Activated CD4-positive, alpha-beta memory T cell treated with anti-CD3 and anti-CD28 coated beads for 36 hours (primary cell): ENCODE measurements around the gene CEP95. TPM values are rescaled to one million over a fixed set of nuclear protein-coding genes. Genes with fewer than 3 reads are reported as not detected.
A peak's percentile ranks its signal among the peaks of the same experiment; 100 is the strongest.

Source experiments
- CTCF ChIA-PET: fragments of 350-600 bp; sonication (Branson Sonifier 250); formaldehyde crosslinking; loops from one replicate; lab custom pipeline; 2021; ENCODE audit warnings: antibody characterized with exemption, inconsistent platforms; lab: Charles Lee
- POLR2A ChIA-PET: fragments of 350-600 bp; sonication (Branson Sonifier 250); formaldehyde crosslinking; loops from one replicate; lab custom pipeline; 2021; ENCODE audit warnings: antibody characterized with exemption; lab: Charles Lee
- DNase-seq: peaks from one replicate; pipeline ENCODE4 v3.0.0-alpha.2; 2020
- H3K27ac Mint-ChIP-seq: one replicate; pipeline ENCODE4 v1.8.0; 2021; ENCODE audit warnings: mixed read lengths
- H3K27me3 Mint-ChIP-seq: one replicate; pipeline ENCODE4 v1.8.0; 2021; ENCODE audit warnings: mixed read lengths
- H3K36me3 Mint-ChIP-seq: one replicate; pipeline ENCODE4 v1.8.0; 2021; ENCODE audit warnings: mixed read lengths
- H3K4me1 Mint-ChIP-seq: one replicate; pipeline ENCODE4 v1.8.0; 2021; ENCODE audit warnings: low read depth, mixed read lengths
- H3K4me3 Mint-ChIP-seq: one replicate; pipeline ENCODE4 v1.8.0; 2021; ENCODE audit warnings: mild to moderate bottlenecking, mixed read lengths
- H3K9me3 Mint-ChIP-seq: one replicate; pipeline ENCODE4 v1.8.0; 2021; ENCODE audit warnings: mixed read lengths
- intact Hi-C: fragments of 100-400 bp; cut with micrococcal nuclease; formaldehyde crosslinking; loops from one replicate; pipeline ENCODE4 v1.15.1; 2023
- total RNA-seq, 2 experiments: library from RNA; stranded (reverse); gene quantifications; one replicate each; pipeline ENCODE4 v1.2.3, GENCODE V29; 2021

Gene CEP95
- total RNA-seq, 2 experiments from 2014 or later = 29.9 to 37.8 TPM

DNA sequence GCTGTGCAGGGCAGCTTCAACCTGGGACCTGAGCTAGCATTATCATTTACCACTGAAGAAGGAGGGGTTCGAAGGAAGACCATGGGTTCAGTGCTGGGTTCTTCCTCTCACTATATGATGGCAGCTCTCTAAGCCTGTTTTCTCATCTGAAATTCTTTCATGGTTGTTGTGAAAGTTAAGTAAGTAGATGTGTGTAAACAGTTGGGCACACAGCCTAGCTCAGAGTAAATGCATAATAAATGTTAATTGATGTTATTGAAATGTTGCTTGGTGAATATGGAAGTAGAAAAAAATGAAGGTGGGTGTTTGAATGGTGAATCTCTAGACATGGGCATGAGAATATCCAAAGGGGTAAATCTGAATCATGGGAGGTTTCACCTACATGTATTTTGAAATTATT is 9.1 kb downstream of the CEP95 start:
- peaks cover 18% of the 10 kb centered on the region for H3K4me1 Mint-ChIP-seq
- no peak for DNase-seq
- intact Hi-C loops = no loop called here
- H3K27ac Mint-ChIP-seq = no peak overlapping the region
- ChIA-PET CTCF (interaction anchor here (1.0 to 1.6 kb wide), 2 partner anchors 23 to 96 kb away, joined by 3 to 4 read pairs; no protein-coding TSS in a partner anchor), POLR2A (interaction anchor here (1.2 to 1.9 kb wide), 3 partner anchors 9 to 17 kb away, joined by 4 to 7 read pairs (median 7); partner anchors contain the start of genes CEP95 and DDX5)
- H3K9me3 Mint-ChIP-seq = no peaks in the 10 kb centered on the region
- H3K27me3 Mint-ChIP-seq = no peaks in the 10 kb centered on the region
- peaks cover 45% of the 10 kb centered on the region for H3K36me3 Mint-ChIP-seq
- no peak overlapping the region for H3K4me3 Mint-ChIP-seq

DNA sequence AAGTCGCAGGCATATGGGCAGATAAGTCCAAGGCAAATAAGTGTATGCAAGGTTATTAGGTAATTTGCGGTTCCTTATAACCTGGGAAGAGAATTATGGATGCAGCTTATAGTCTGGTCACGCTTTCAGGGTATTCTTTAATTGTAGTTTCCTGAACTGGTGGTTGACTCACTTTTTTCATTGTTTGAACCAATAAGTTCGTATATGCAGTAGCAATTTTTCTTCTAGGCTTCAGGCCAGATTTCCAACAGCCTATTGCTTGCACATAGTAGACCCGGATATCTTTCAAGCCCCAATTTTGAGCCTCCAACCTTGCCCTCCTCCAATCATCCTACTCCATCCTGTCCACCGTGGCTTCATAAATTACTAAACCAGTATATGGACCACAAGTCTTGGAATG is 12.8 kb downstream of the CEP95 start:
- H3K4me3 Mint-ChIP-seq = no peak overlapping the region
- intact Hi-C loops = no loop called here
- H3K27me3 Mint-ChIP-seq = no peaks in the 10 kb centered on the region
- ChIA-PET POLR2A (interaction anchor here (0.6 kb wide), 1 partner anchor 21 kb away, joined by 3 read pairs; no protein-coding TSS in a partner anchor), CTCF (interaction anchor here (0.7 to 1.1 kb wide), 3 partner anchors 99 to 130 kb away, joined by 3 to 4 read pairs (median 3); no protein-coding TSS in a partner anchor)
- peaks cover 18% of the 10 kb centered on the region for H3K4me1 Mint-ChIP-seq
- H3K9me3 Mint-ChIP-seq = no peaks in the 10 kb centered on the region
- no peak overlapping the region for H3K27ac Mint-ChIP-seq
- DNase-seq = no peak
- H3K36me3 Mint-ChIP-seq = peaks cover 30% of the 10 kb centered on the region

DNA sequence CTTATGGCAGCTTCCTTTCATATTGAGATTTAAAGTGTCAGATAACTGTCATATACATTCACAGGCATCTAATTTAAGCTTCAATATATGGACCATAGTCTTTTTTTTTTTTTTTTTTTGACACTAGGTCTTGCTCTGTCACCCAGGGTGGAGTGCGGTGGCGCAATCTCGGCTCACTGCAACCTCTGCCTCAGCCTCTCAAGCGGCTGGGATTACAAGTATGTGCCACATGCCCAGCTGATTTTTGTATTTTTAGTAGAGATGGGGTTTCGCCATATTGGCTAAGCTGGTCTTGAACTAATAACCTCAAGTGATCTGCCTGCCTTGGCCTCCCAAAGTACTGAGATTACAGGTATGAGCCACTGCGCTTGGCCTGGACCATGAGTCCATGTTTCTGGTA is 13.6 kb downstream of the CEP95 start:
- CTCF ChIA-PET = interaction anchor here (1.0 kb wide), 2 partner anchors 29 to 100 kb away, joined by 3 to 4 read pairs; no protein-coding TSS in a partner anchor
- Mint-ChIP-seq H3K27ac (no peak overlapping the region), H3K36me3 (peaks cover 32% of the 10 kb centered on the region), H3K4me1 (peaks cover 12% of the 10 kb centered on the region), H3K4me3 (no peak overlapping the region), H3K27me3 (no peaks in the 10 kb centered on the region), H3K9me3 (no peaks in the 10 kb centered on the region)
- no peak for DNase-seq
- intact Hi-C loops = no loop called here
- POLR2A ChIA-PET = interaction anchor here (0.6 kb wide), 1 partner anchor 20 kb away, joined by 3 read pairs; no protein-coding TSS in a partner anchor

DNA sequence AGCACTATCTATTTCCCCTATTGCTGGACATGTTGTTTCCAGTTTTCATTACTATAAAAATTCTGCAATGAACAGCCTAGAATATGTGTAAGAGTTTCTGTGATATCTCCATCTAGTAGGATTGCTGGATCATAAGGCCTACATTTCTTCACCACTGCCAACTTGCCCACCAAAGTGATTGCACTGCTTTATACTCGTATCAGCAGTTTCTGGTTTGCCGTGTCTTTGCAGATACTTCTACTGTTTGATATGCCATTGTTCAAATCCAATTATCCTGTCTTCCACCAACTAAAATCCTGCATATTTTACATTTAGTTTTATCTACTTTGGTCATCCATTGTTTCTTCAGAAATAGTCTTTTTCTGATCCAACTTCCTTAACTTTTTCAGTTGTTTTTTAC is 21.1 kb downstream of the CEP95 start:
- Mint-ChIP-seq H3K4me3 (no peak overlapping the region), H3K36me3 (peaks cover 52% of the 10 kb centered on the region), H3K9me3 (no peaks in the 10 kb centered on the region), H3K4me1 (no peaks in the 10 kb centered on the region), H3K27me3 (no peaks in the 10 kb centered on the region), H3K27ac (no peak overlapping the region)
- ChIA-PET POLR2A (no interaction called here), CTCF (no interaction called here)
- intact Hi-C loops = no loop called here
- DNase-seq = no peak

DNA sequence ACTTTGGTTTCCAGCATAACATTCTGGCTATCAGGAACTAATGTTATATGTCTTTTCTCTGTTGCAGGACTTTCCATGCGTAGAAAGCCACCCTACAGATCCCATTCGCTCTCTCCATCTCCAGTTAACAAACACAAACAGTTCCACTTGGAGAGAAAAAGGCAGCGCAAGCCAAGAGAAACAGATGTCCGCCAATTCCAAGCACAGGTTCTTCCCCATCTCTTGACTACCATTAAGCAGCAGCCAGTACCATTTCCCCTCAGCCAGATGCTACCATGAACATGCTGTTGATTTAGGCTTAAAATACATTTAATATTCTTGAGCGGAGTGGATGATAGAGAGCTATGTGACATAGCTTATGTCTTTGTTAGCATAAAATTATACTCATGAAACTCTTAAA is 22.4 kb downstream of the CEP95 start:
- Mint-ChIP-seq H3K36me3 (peaks cover 53% of the 10 kb centered on the region), H3K4me1 (no peaks in the 10 kb centered on the region), H3K27me3 (no peaks in the 10 kb centered on the region), H3K9me3 (no peaks in the 10 kb centered on the region), H3K27ac (no peak overlapping the region), H3K4me3 (no peak overlapping the region)
- DNase-seq = no peak
- intact Hi-C loops = no loop called here
- ChIA-PET CTCF (no interaction called here), POLR2A (no interaction called here)

DNA sequence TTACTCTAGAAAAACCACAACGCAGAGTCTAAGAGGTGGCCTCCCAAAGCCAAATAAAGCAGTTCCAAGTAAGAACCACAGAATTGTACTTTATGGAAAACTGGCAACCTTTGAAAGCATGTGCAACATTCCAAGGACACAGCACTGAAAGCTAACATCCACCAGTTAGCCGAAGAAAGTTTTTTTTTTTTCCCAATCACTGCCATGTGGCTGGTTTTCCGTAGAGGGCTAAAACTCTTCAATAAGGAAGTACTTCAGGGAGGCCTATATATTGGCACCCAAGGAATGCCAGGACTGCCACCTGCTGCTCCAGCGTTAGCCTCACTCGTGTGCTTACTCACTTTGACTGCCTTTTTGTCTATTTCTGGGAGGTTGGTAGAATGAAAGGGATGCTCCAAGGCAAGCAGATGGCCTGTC is 25.2 kb downstream of the CEP95 start:
- ChIA-PET CTCF (interaction anchor here (3.2 kb wide), 1 partner anchor 117 kb away, joined by 17 read pairs; no protein-coding TSS in a partner anchor), POLR2A (no interaction called here)
- peaks cover 44% of the 10 kb centered on the region for H3K36me3 Mint-ChIP-seq

DNA sequence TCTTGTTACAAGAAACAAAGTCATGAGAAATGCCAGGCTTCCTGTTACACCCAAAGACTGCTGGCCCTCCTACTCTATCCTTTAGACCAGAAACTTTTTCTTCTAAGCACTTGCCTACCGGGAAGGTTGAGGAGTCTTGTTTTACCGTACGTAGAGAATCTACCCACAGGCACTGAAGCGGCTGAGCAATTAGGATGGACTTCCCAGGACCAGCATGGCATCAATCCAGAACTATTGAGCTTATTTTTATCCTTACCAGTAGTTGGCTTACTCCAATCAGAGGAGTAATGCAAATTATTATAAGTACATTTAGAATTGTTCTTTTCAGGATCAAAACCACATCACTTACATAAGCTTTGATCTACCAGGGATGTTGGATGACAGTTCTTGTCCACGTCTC is 25.6 kb downstream of the CEP95 start:
- no peak for DNase-seq
- peaks cover 41% of the 10 kb centered on the region for H3K36me3 Mint-ChIP-seq
- no peaks in the 10 kb centered on the region for H3K27me3 Mint-ChIP-seq
- intact Hi-C loops = loop anchor here (5.0 kb wide), 1 partner anchor 115 kb away; no protein-coding TSS in a partner anchor
- no peak overlapping the region for H3K27ac Mint-ChIP-seq
- POLR2A ChIA-PET = no interaction called here
- CTCF ChIA-PET = interaction anchor here (3.2 kb wide), 1 partner anchor 117 kb away, joined by 17 read pairs; no protein-coding TSS in a partner anchor
- no peak overlapping the region for H3K4me3 Mint-ChIP-seq
- no peaks in the 10 kb centered on the region for H3K9me3 Mint-ChIP-seq
- H3K4me1 Mint-ChIP-seq = no peaks in the 10 kb centered on the region

More for the DNA sequence above, 25.2 kb downstream of the CEP95 start:
- no peaks in the 10 kb centered on the region for H3K27me3 Mint-ChIP-seq
- no peak overlapping the region for H3K4me3 Mint-ChIP-seq
- H3K4me1 Mint-ChIP-seq = no peaks in the 10 kb centered on the region
- no peak overlapping the region for H3K27ac Mint-ChIP-seq
- intact Hi-C loops = loop anchor here (5.0 kb wide), 1 partner anchor 115 kb away; no protein-coding TSS in a partner anchor
- no peak for DNase-seq
- no peaks in the 10 kb centered on the region for H3K9me3 Mint-ChIP-seq

DNA sequence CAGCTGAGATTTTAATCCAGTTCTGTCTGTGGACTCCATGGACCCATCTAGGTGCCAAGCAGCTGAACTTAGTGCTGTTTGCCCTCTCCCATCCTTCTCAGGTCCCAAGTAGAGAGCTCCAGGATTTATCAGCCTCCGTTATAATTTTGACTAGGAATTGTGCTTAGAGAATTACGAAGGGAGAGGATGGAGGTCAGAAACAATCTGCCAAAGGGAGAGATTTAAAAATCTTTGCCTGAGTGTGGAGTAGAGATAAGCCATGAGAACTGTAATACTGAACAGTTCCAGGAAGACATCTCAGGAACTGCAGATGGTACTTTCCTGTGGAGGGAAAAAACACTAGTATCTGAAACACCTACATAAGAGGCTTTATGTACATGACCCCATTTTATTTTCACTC is 27.0 kb downstream of the CEP95 start:
- Mint-ChIP-seq H3K36me3 (peaks cover 38% of the 10 kb centered on the region), H3K4me1 (no peaks in the 10 kb centered on the region)
- intact Hi-C loops = loop anchor here (5.0 kb wide), 1 partner anchor 114 kb away; no protein-coding TSS in a partner anchor

DNA sequence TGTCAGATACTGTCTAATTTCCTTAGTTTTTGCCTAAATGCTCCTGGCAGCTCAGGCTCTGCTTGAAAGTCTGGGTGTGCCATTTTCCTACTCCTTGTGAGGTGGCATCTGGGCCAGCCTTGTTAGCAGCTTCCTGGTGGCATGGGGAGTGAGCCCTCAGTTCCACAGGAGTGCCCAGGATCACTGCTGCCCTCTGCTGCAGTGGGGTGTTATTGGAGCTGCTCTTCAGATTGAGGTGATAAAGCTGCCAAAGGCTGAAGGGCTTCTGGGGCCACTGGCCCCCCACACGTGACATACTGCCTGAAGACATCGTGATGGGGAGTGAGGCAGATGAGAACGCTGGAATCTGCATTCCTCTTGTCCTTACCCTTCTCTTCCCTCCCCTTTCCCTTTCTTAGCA is 27.4 kb downstream of the CEP95 start:
- ChIA-PET POLR2A (no interaction called here), CTCF (interaction anchor here (1.2 to 3.2 kb wide), 2 partner anchors 115 kb away, joined by 4 to 17 read pairs; no protein-coding TSS in a partner anchor)
- no peaks in the 10 kb centered on the region for H3K9me3 Mint-ChIP-seq
- H3K27me3 Mint-ChIP-seq = no peaks in the 10 kb centered on the region
- DNase-seq = peak; percentile 10
- no peak overlapping the region for H3K4me3 Mint-ChIP-seq
- intact Hi-C loops = loop anchor here (5.0 kb wide), 1 partner anchor 113 kb away; no protein-coding TSS in a partner anchor
- H3K36me3 Mint-ChIP-seq = peaks cover 36% of the 10 kb centered on the region
- no peaks in the 10 kb centered on the region for H3K4me1 Mint-ChIP-seq
- peak overlapping the region; percentile 56 for H3K27ac Mint-ChIP-seq

More for the DNA sequence above, 27.0 kb downstream of the CEP95 start:
- no peaks in the 10 kb centered on the region for H3K9me3 Mint-ChIP-seq
- H3K27ac Mint-ChIP-seq = peak overlapping the region; percentile 56
- DNase-seq = no peak
- ChIA-PET POLR2A (no interaction called here), CTCF (interaction anchor here (1.0 to 3.2 kb wide), 3 partner anchors 27 to 115 kb away, joined by 3 to 17 read pairs (median 4); partner anchors contain the start of genes CEP95 and DDX5)
- H3K27me3 Mint-ChIP-seq = no peaks in the 10 kb centered on the region
- no peak overlapping the region for H3K4me3 Mint-ChIP-seq

DNA sequence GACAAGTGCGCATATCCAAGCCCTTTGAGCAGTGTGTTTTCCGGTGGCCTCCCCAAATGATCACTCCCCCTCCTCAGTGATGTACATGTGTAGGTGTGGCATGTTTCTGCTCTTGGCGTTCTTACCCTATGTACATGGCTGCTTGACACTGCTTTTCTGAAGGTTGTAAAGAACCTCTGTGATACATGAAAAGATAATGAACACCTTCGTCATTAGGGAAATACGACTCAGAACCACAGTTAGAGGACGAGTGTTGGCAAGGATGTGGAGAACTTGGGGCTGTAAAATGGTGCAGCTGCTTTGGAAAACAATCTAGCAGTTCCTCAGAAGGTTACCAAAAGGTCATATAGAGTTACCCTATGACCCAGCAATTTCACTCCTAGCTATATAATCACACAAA is 28.6 kb downstream of the CEP95 start:
- intact Hi-C loops = no loop called here
- no peaks in the 10 kb centered on the region for H3K4me1 Mint-ChIP-seq
- H3K36me3 Mint-ChIP-seq = peaks cover 29% of the 10 kb centered on the region
- H3K4me3 Mint-ChIP-seq = no peak overlapping the region
- no peaks in the 10 kb centered on the region for H3K9me3 Mint-ChIP-seq
- CTCF ChIA-PET = no interaction called here
- H3K27ac Mint-ChIP-seq = no peak overlapping the region
- POLR2A ChIA-PET = interaction anchor here (1.1 kb wide), 1 partner anchor 30 kb away, joined by 4 read pairs; no protein-coding TSS in a partner anchor
- DNase-seq = no peak
- H3K27me3 Mint-ChIP-seq = no peaks in the 10 kb centered on the region

DNA sequence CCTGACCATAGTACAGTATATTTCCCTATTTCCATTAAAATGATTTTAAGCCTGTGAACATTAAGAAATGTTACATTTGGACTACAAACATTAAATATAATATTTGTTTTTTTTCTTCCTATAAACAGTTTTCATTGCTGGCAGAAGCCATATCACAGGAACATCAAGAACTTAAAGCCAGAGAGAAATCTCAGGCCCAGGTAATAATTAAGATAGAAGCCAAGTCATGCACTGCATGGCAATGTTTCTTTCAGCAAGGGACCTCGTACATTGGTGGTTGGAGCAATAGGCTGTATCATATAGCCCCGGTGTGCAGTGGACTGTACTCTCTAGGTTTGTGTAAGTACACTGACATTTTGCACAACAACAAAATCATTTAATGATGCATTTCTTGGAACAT is 30.1 kb downstream of the CEP95 start:
- peaks cover 23% of the 10 kb centered on the region for H3K36me3 Mint-ChIP-seq
- POLR2A ChIA-PET = no interaction called here
- peak overlapping the region; percentile 7 for H3K27ac Mint-ChIP-seq
- H3K27me3 Mint-ChIP-seq = no peaks in the 10 kb centered on the region
- intact Hi-C loops = no loop called here
- no peaks in the 10 kb centered on the region for H3K9me3 Mint-ChIP-seq
- no peak for DNase-seq
- H3K4me3 Mint-ChIP-seq = no peak overlapping the region
- no peaks in the 10 kb centered on the region for H3K4me1 Mint-ChIP-seq
- CTCF ChIA-PET = no interaction called here

DNA sequence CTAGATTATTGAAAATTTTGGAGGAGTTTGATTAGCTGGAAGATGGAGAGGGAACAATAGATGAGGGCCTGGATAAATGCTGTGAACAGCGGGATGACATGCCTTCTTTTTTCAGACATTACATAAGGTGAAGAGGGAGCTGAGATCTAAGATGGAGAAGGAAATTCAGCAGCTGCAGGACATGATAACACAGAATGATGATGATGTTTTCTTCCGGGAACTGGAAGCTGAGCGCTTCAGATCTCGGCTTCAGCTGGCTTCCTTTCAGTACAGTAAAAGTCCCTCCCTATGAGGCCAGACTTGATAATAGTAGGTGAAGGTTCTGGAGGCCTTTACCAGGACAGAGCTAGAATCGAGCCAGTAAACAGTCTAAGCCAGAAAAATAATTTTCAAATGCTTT is 30.7 kb downstream of the CEP95 start:
- H3K27me3 Mint-ChIP-seq = no peaks in the 10 kb centered on the region
- no peaks in the 10 kb centered on the region for H3K4me1 Mint-ChIP-seq
- H3K36me3 Mint-ChIP-seq = peaks cover 18% of the 10 kb centered on the region
- POLR2A ChIA-PET = no interaction called here
- no peaks in the 10 kb centered on the region for H3K9me3 Mint-ChIP-seq
- H3K27ac Mint-ChIP-seq = peak overlapping the region; percentile 7
- DNase-seq = no peak
- CTCF ChIA-PET = interaction anchor here (1.0 to 1.4 kb wide), 2 partner anchors 112 to 618 kb away, joined by 3 to 6 read pairs; no protein-coding TSS in a partner anchor
- intact Hi-C loops = no loop called here
- no peak overlapping the region for H3K4me3 Mint-ChIP-seq
